Measurements from ENCODE around the gene PCDHGC3. TPM values are rescaled to one million over a fixed set of nuclear protein-coding genes. Genes with fewer than 3 reads are reported as not detected.
A peak's percentile ranks its signal among the peaks of the same experiment; 100 is the strongest.

PCDHGC3 gene
- total and polyA plus RNA-seq, 4 experiments from 2014 or later: 0.14 to 0.17 TPM; not detected in 2

DNA sequence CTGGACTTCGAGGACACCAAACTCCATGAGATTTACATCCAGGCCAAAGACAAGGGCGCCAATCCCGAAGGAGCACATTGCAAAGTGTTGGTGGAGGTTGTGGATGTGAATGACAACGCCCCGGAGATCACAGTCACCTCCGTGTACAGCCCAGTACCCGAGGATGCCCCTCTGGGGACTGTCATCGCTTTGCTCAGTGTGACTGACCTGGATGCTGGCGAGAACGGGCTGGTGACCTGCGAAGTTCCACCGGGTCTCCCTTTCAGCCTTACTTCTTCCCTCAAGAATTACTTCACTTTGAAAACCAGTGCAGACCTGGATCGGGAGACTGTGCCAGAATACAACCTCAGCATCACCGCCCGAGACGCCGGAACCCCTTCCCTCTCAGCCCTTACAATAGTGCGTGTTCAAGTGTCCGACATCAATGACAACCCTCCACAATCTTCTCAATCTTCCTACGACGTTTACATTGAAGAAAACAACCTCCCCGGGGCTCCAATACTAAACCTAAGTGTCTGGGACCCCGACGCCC is 1.3 kb downstream of the PCDHGC3 start:
- intact Hi-C loops (cut with micrococcal nuclease): no loop called here

DNA sequence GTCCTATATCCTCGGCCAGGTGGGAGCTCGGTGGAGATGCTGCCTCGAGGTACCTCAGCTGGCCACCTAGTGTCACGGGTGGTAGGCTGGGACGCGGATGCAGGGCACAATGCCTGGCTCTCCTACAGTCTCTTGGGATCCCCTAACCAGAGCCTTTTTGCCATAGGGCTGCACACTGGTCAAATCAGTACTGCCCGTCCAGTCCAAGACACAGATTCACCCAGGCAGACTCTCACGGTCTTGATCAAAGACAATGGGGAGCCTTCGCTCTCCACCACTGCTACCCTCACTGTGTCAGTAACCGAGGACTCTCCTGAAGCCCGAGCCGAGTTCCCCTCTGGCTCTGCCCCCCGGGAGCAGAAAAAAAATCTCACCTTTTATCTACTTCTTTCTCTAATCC is 2.0 kb downstream of the PCDHGC3 start:
- ChIA-PET POLR2A (ENCODE audit: partially characterized antibody) (no interaction called here), CTCF (ENCODE audit: partially characterized antibody) (no interaction called here)
- Histone ChIP-seq H3K27me3 (ENCODE audit: insufficient read depth, low read length) (peaks cover 29% of the 10 kb centered on the region), H3K4me1 (ENCODE audit: insufficient read depth, low read length) (peaks cover 25% of the 10 kb centered on the region), H3K27ac (ENCODE audit: low read depth, low read length) (no peak overlapping the region), H3K4me3 (ENCODE audit: low read length in 2 of 2) (no peak overlapping the region), H3K9me3 (ENCODE audit: control insufficient read depth in 1 of 2, low read length in 2 of 2) (no peaks in the 10 kb centered on the region), H3K36me3 (ENCODE audit: insufficient read depth, low read length) (no peaks in the 10 kb centered on the region)
- Mint-ChIP-seq H3K4me3 (peak overlapping the region in 2 of 8 donors; percentile 17 to 87), H3K4me1 (peaks cover 16 to 31% (median 25%) of the 10 kb centered on the region in 4 donors), H3K27me3 (peaks cover 37 to 43% of the 10 kb centered on the region in 2 donors), H3K9me3 (no peaks in the 10 kb centered on the region), H3K27ac (no peak overlapping the region), H3K36me3 (no peaks in the 10 kb centered on the region)
- DNase-seq: no peak
- intact Hi-C loops (cut with micrococcal nuclease): no loop called here

More for the DNA sequence above, 1.3 kb downstream of the PCDHGC3 start:
- peaks cover 25% of the 10 kb centered on the region for H3K4me1 ChIP-seq (ENCODE audit: insufficient read depth, low read length)
- Mint-ChIP-seq H3K9me3 (no peaks in the 10 kb centered on the region), H3K27ac (no peak overlapping the region), H3K27me3 (peaks cover 33 to 38% of the 10 kb centered on the region in 2 donors), H3K36me3 (no peaks in the 10 kb centered on the region), H3K4me1 (peaks cover 16 to 31% (median 25%) of the 10 kb centered on the region in 4 donors), H3K4me3 (peak overlapping the region; percentile 84 to 93 (median 86))
- no peak overlapping the region for H3K27ac ChIP-seq (ENCODE audit: low read depth, low read length)
- H3K27me3 ChIP-seq (ENCODE audit: insufficient read depth, low read length): peaks cover 25% of the 10 kb centered on the region
- POLR2A ChIA-PET (ENCODE audit: partially characterized antibody): no interaction called here
- H3K9me3 ChIP-seq (ENCODE audit: control insufficient read depth in 1 of 2, low read length in 2 of 2): no peaks in the 10 kb centered on the region
- peak overlapping the region in 1 of 2 donors; percentile 52 for H3K4me3 ChIP-seq (ENCODE audit: low read length in 2 of 2)
- H3K36me3 ChIP-seq (ENCODE audit: insufficient read depth, low read length): no peaks in the 10 kb centered on the region
- no peak for DNase-seq
- CTCF ChIA-PET (ENCODE audit: partially characterized antibody): interaction anchor here (1.6 kb wide), 1 partner anchor 36 kb away, joined by 4 read pairs; no protein-coding TSS in a partner anchor

DNA sequence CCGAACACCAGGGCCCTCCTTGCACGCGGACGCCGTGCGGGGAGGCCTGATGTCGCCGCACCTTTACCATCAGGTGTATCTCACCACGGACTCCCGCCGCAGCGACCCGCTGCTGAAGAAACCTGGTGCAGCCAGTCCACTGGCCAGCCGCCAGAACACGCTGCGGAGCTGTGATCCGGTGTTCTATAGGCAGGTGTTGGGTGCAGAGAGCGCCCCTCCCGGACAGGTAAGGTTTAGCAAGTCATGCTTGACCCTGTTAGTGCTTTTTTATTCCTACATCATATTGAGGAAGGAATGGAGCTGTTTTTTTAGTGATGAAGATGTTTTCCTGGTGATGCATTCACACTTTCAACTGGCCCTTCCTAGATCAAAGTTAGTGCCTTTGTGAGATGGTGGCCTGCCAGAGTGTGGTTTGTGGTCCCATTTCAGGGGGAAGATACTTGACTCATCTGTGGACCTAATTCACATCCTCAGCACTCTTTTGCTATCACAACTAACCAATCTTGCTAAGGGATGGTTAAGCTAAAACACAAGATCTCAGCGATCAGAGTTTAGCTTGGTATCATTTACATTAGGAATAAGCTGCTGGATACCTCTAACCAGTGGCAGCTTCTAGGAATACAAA is 2.7 kb downstream of the PCDHGC3 start:
- peaks cover 25% of the 10 kb centered on the region for H3K4me1 ChIP-seq (ENCODE audit: insufficient read depth, low read length)
- intact Hi-C loops (cut with micrococcal nuclease): no loop called here
- Mint-ChIP-seq H3K36me3 (no peaks in the 10 kb centered on the region), H3K27ac (no peak overlapping the region), H3K4me3 (peak overlapping the region in 1 of 8 donors; percentile 17), H3K9me3 (no peaks in the 10 kb centered on the region), H3K4me1 (peaks cover 16 to 31% (median 25%) of the 10 kb centered on the region in 4 donors), H3K27me3 (peaks cover 40 to 47% of the 10 kb centered on the region in 2 donors)
- ChIA-PET CTCF (ENCODE audit: partially characterized antibody) (interaction anchor here (0.8 kb wide), 1 partner anchor 34 kb away, joined by 3 read pairs; no protein-coding TSS in a partner anchor), POLR2A (ENCODE audit: partially characterized antibody) (no interaction called here)
- H3K36me3 ChIP-seq (ENCODE audit: insufficient read depth, low read length): no peaks in the 10 kb centered on the region
- no peak overlapping the region for H3K4me3 ChIP-seq (ENCODE audit: low read length in 2 of 2)
- DNase-seq: no peak
- H3K9me3 ChIP-seq (ENCODE audit: control insufficient read depth in 1 of 2, low read length in 2 of 2): no peaks in the 10 kb centered on the region
- H3K27ac ChIP-seq (ENCODE audit: low read depth, low read length): no peak overlapping the region
- H3K27me3 ChIP-seq (ENCODE audit: insufficient read depth, low read length): peaks cover 29% of the 10 kb centered on the region

DNA sequence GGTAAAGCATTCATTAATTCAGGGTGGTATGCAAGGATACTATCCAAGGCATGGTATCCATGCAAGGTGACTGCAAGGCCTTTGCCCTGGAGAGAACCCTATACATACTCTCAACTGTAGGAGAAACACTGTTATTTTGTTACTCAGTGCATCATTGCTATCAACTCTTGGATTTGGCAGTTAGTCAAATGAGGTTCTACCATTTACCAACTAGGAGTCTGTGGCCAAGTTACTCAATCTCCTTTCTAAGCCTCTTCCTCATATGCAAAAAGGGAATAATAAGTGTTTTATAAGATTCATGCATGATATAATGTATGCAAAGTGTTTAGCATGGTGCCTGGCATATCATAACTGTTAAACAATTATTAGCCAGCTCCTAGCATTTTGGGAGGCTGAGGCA is 4.0 kb downstream of the PCDHGC3 start:
- no peak for DNase-seq
- H3K9me3 ChIP-seq (ENCODE audit: control insufficient read depth in 1 of 2, low read length in 2 of 2): no peaks in the 10 kb centered on the region
- intact Hi-C loops (cut with micrococcal nuclease): no loop called here
- Mint-ChIP-seq H3K27me3 (peaks cover 51 to 56% of the 10 kb centered on the region in 2 donors), H3K27ac (no peak overlapping the region), H3K4me3 (no peak overlapping the region), H3K9me3 (no peaks in the 10 kb centered on the region), H3K36me3 (no peaks in the 10 kb centered on the region), H3K4me1 (peaks cover 18 to 35% (median 30%) of the 10 kb centered on the region in 4 donors)
- peaks cover 30% of the 10 kb centered on the region for H3K27me3 ChIP-seq (ENCODE audit: insufficient read depth, low read length)
- H3K36me3 ChIP-seq (ENCODE audit: insufficient read depth, low read length): no peaks in the 10 kb centered on the region
- ChIA-PET CTCF (ENCODE audit: partially characterized antibody) (interaction anchor here (0.8 kb wide), 1 partner anchor 28 kb away, joined by 3 read pairs; no protein-coding TSS in a partner anchor), POLR2A (ENCODE audit: partially characterized antibody) (no interaction called here)
- H3K4me3 ChIP-seq (ENCODE audit: low read length in 2 of 2): no peak overlapping the region
- H3K4me1 ChIP-seq (ENCODE audit: insufficient read depth, low read length): peaks cover 26% of the 10 kb centered on the region
- H3K27ac ChIP-seq (ENCODE audit: low read depth, low read length): no peak overlapping the region

DNA sequence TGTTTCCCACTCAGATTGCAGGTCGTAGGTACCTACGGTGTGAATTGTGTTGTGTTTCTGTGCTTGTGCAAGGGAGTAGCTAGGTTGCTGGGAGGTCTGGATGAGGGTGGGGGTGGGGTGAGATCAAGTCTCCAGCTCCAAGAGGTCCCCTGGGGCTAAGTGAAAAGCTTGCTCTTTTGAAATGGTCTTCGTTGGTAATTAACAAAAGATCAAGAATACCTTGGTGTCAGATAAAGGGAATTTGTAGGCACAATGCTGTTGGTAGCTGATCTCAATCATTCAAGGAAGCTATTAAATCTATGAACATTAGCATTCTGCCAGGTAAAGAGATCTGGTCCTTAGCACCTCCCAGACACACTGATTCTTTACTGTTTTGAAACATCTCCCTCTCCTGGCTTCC is 8.1 kb downstream of the PCDHGC3 start:
- no peaks in the 10 kb centered on the region for H3K9me3 Mint-ChIP-seq
- H3K27me3 Mint-ChIP-seq: peaks cover 63 to 64% of the 10 kb centered on the region in 2 donors
- H3K27ac Mint-ChIP-seq: no peak overlapping the region
- H3K27me3 ChIP-seq (ENCODE audit: insufficient read depth, low read length): peaks cover 32% of the 10 kb centered on the region
- POLR2A ChIA-PET (ENCODE audit: partially characterized antibody): no interaction called here
- H3K36me3 ChIP-seq (ENCODE audit: insufficient read depth, low read length): no peaks in the 10 kb centered on the region
- H3K4me1 Mint-ChIP-seq: peaks cover 5 to 14% (median 9%) of the 10 kb centered on the region in 4 donors
- no peak overlapping the region for H3K27ac ChIP-seq (ENCODE audit: low read depth, low read length)
- no peaks in the 10 kb centered on the region for H3K9me3 ChIP-seq (ENCODE audit: control insufficient read depth in 1 of 2, low read length in 2 of 2)
- no peak overlapping the region for H3K4me3 Mint-ChIP-seq
- H3K36me3 Mint-ChIP-seq: no peaks in the 10 kb centered on the region
- intact Hi-C loops (cut with micrococcal nuclease): no loop called here
- CTCF ChIA-PET (ENCODE audit: partially characterized antibody): no interaction called here
- H3K4me1 ChIP-seq (ENCODE audit: insufficient read depth, low read length): peaks cover 10% of the 10 kb centered on the region
- DNase-seq: no peak
- H3K4me3 ChIP-seq (ENCODE audit: low read length in 2 of 2): no peak overlapping the region

DNA sequence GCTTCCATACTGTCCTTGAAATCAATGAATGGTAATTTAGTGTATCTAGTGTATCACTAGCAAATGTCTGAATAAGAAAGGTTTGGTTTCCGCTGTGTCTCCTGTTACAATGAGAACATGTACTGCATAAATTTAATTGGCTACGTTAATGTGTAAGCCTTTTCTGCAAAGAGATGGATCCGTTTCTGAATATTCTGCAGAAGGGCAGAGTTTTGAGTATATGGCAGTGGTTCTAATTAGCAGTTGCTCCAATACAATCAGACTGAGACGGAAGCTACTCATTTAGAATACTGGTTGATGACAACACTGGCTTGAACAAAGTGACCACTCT is 8.5 kb downstream of the PCDHGC3 start:
- intact Hi-C loops (cut with micrococcal nuclease): no loop called here
- Histone ChIP-seq H3K27ac (ENCODE audit: low read depth, low read length) (no peak overlapping the region), H3K27me3 (ENCODE audit: insufficient read depth, low read length) (peaks cover 32% of the 10 kb centered on the region), H3K4me3 (ENCODE audit: low read length in 2 of 2) (no peak overlapping the region), H3K4me1 (ENCODE audit: insufficient read depth, low read length) (peaks cover 10% of the 10 kb centered on the region), H3K36me3 (ENCODE audit: insufficient read depth, low read length) (no peaks in the 10 kb centered on the region), H3K9me3 (ENCODE audit: control insufficient read depth in 1 of 2, low read length in 2 of 2) (no peaks in the 10 kb centered on the region)
- DNase-seq: no peak
- ChIA-PET POLR2A (ENCODE audit: partially characterized antibody) (no interaction called here), CTCF (ENCODE audit: partially characterized antibody) (interaction anchor here (1.0 kb wide), 1 partner anchor 80 kb away, joined by 3 read pairs; no protein-coding TSS in a partner anchor)
- peak overlapping the region in 3 of 8 donors; percentile 13 to 73 (median 49) for H3K4me3 Mint-ChIP-seq
- H3K9me3 Mint-ChIP-seq: no peaks in the 10 kb centered on the region
- H3K27me3 Mint-ChIP-seq: peaks cover 65% of the 10 kb centered on the region in 2 donors
- no peaks in the 10 kb centered on the region for H3K36me3 Mint-ChIP-seq
- H3K4me1 Mint-ChIP-seq: peaks cover 5 to 14% (median 9%) of the 10 kb centered on the region in 4 donors
- H3K27ac Mint-ChIP-seq: no peak overlapping the region

DNA sequence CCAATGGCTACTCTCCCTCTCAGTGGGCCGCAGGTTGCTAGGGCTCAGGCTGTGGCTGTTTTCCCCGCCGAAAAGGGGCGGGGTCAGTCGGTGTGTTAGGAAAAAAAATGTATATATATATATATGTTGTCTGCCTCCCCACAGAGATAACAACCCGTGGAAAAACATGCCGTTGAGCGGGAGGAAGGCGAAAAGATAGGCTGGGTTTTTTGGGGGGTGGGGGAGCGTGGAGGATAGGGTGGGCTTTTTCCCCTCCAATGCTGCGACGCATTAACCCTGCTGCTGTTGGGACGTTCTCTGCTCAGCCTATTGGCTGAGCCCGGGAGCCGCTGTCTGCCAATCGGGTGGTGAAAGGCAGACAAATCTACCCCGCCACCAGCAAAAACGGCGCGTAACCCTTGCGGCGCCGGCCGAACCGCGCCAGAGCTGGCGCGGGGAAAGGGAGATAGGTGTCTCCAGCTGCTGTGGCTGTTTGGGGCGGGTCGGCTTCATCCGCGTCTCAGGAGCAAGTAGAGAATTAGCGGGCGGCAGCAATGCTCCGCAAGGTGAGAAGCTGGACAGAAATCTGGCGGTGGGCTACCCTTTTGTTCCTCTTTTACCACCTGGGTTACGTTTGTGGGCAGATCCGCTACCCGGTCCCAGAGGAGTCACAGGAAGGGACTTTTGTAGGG is 9.0 kb downstream of the PCDHGC3 start, which contains the start of gene PCDHGC4:
TSS of gene PCDHGC4 (plus strand) at position 390 of the 671 bp plus-strand sequence. CDS start at position 534, 144 bp downstream.
- Mint-ChIP-seq H3K27ac (no peak within 1 kb of the TSS), H3K4me3 (peak within 1 kb of the TSS in 7 of 8 donors; percentile 13 to 73 (median 52)), H3K4me1 (peaks cover 5 to 14% (median 9%) of the 10 kb centered on the region in 4 donors), H3K9me3 (no peaks in the 10 kb centered on the region), H3K27me3 (peaks cover 64% of the 10 kb centered on the region in 2 donors), H3K36me3 (no peaks in the 10 kb centered on the region)
- intact Hi-C loops (cut with micrococcal nuclease): no loop called here
- DNase-seq: no peak
- Histone ChIP-seq H3K27ac (ENCODE audit: low read depth, low read length) (no peak within 1 kb of the TSS), H3K36me3 (ENCODE audit: insufficient read depth, low read length) (no peaks in the 10 kb centered on the region), H3K4me3 (ENCODE audit: low read length in 2 of 2) (no peak within 1 kb of the TSS), H3K4me1 (ENCODE audit: insufficient read depth, low read length) (peaks cover 10% of the 10 kb centered on the region), H3K9me3 (ENCODE audit: control insufficient read depth in 1 of 2, low read length in 2 of 2) (no peaks in the 10 kb centered on the region), H3K27me3 (ENCODE audit: insufficient read depth, low read length) (peaks cover 32% of the 10 kb centered on the region)
- CTCF ChIA-PET (ENCODE audit: partially characterized antibody): interaction anchor here (1.0 to 1.1 kb wide), 2 partner anchors 9 to 80 kb away, joined by 3 read pairs; partner anchors contain the start of gene PCDHGC3
- POLR2A ChIA-PET (ENCODE audit: partially characterized antibody): no interaction called here
